ENCODE measurements around the gene PCBP3.

The PCBP3 gene

DNA sequence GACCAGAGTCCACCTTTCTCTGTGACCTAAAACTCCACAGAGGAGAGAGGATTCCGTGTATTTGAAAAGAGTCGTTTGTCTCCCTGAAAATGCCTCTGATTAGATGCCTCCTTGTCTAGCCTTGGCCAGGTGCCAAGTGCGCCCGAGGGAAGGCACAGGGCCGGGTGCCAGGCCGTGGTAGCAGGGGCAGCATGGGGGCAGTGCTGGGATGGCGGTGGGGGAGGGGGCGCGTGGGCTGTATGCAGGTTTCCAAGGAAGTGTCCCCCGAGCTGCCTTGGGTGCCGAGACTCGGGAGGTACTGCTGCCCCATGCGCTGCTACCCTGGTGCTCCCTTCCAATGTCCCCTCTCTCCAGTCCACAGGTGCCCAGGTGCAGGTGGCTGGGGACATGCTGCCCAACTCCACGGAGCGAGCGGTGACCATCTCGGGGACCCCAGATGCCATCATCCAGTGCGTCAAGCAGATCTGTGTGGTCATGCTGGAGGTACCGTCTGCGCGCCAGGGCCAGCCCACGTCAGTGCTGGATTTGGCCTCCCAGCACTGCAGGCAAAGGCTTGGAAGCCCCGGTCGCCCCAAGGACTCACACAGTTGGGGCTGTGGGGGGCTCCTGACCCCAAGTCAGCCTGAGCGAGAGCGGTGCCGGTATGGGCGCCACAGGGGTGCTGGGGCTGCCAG lies 267.2 kb downstream of the PCBP3 start:
- H3K27ac ChIP-seq: no peak overlapping the region
- no peak for DNase-seq (ENCODE audit: low read depth, low spot score)

DNA sequence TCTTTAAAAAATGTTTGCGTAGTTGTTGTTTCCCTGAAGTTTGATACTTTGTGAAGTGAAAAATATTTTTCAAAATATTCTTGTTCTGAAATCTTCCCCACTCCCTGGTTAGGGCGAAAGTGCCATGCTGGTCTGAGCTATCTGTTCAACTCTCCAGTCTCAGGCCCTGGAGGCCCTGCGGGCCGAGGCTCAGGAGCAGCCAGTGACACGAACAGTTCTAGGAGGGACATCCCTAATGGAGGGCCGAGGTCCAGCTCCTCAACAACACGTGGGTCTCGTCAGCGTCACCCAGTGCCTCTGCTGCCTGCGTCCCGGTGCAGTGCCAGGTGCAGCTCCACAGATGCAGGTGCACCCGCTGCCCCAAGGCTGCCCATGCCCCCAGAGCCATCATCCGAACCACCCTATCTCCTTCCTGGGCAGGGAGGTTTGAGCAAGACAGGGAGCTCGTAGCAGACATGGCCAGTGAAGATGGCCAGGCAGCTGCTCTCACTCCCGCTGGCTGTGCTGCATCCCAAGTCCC lies 268.3 kb downstream of the PCBP3 start:
- H3K27ac ChIP-seq: no peak overlapping the region
- DNase-seq (ENCODE audit: low read depth, low spot score): no peak

DNA sequence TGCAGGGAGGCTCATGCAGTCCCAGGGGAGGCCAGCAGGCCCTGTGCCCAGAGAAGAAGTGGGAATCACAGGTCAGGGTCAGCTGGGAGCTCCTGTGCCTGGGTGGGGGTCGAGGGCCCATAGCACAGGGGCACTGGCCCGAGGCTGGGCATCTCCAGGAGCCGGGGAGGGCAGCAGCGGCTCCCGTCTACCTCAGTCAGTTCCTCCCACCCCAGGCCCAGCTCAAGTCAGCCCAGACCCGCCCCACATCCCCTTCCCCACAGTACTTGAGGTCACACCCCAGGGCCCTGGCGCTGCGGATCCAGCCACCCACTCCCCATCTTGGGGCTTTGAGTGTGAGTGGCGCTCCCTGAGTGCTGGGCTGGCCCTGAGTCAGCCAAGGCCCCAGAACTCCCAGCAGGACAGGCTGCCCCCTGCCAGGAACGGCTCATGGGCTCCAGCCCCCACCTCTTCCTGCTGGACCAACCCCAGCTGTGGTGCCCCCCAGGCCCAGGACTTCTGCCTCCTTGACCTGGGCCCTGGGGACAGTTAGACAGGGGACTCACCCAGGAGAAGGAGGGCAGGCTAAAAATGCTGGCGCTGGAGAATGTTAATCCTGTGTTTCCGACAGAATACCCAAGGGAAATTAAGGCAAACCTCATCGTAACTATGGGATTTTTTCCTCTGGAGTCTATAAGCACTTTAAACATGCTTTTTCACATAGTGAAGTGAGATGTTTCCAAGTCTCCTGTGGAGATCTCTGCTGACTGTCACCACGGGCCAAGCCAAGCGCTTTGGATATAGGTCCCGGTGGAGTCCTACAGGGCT lies 269.3 kb downstream of the PCBP3 start:
- no peak overlapping the region for H3K27ac ChIP-seq
- no peak for DNase-seq (ENCODE audit: low read depth, low spot score)

DNA sequence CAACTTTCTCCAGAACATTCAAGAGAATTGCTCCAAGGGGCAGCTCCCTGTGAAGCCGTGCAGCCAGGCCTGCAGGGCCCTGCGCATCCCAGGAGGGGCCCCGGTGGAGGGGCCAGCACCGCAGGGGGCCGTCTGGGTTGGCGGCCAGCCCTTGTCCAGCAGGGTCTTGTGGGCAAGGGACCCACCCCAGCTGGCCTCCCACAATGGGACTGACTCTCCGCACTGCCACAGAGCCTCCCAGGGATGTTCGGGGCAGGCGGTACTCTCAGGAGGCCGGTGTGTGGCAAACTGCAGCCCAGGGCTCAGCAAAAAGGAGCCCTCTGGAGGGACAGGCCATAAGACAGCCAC lies 269.9 kb downstream of the PCBP3 start:
- no peak for DNase-seq (ENCODE audit: low read depth, low spot score)
- H3K27ac ChIP-seq: no peak overlapping the region

DNA sequence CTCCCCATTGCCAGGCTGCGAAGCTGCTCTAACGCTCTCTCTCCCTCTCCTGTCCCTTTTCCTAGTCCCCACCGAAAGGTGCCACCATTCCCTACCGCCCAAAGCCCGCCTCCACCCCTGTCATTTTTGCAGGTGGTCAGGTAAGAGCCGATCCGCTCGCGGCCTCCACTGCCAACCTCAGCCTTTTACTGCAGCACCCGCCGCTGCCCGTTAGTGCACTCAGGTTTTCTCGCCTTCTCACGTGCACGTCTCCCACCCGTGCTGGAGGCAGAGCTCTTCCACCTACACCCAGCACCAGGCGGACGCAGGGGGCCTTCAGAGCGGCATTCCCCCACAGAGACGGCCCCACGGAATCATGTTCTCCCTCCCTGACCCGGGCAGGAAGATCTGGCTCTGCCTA lies 270.4 kb downstream of the PCBP3 start:
- H3K27ac ChIP-seq: no peak overlapping the region
- no peak for DNase-seq (ENCODE audit: low read depth, low spot score)

DNA sequence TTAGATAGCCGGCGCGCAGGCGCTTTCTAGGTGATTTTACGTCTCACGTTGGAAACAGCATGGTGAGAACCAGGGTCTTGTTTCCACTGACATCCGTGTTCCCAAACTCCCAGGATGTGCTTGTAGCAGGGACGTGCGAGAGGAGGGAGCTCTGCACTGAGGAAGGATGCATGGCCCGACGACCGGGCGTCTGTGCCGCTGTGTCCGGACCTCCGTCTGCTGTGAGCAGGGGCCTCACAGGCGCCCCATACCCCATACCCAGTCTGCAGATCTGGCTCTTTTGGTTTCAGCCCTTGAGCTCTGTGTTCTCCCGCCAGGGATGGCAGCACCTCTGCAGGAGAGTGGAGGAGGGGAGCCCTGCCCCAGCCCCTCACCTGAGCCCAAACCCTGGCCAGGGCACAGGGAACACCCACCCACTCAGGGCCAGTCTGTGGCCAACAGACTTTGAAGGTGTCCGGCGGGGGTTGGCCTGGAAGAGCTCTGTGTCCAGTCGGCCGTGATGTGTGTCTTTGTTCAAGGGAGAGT lies 270.9 kb downstream of the PCBP3 start:
- DNase-seq (ENCODE audit: low read depth, low spot score): no peak

DNA sequence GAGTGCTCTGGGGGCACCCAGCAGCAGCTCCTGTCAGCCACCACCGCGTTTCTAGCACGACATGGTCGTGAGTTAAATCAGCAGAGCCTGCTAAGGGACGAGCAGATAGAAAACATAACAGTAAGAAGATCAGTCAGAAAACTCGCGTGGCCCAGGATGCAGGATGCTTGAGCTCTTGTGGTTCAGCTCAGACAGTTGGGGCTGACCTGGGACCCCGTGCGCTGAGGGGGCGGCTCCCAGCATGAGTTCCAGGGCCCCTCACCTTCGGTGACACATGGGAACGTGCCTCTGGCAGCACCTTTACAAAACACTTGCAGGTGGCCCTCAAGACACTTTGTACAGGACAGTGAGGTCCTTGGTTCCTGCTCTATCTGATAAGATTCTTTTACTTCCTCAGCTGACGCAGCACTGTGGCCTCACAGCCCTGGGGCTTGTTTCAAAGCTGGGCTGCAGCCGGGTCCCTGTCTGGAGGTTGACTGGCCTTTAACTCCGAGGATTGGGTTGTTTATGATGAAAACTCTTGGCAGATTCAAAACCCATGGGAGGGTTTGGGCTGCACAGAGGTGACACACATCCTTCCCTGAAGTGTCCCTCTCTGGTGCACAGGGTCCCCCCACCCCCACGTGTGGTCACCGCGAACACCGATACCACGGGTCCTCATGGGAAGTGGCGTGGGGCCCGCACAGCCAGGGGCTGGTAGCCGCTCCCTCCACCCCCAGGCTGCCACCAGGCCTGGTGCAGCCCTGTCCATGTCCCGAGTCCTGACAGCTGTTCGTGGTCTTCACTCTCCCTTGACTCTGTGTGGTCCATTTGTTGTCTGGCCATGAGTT lies 272.7 kb downstream of the PCBP3 start:
- DNase-seq (ENCODE audit: low read depth, low spot score): no peak

More for the DNA sequence above, 270.9 kb downstream of the PCBP3 start:
- no peak overlapping the region for H3K27ac ChIP-seq

DNA sequence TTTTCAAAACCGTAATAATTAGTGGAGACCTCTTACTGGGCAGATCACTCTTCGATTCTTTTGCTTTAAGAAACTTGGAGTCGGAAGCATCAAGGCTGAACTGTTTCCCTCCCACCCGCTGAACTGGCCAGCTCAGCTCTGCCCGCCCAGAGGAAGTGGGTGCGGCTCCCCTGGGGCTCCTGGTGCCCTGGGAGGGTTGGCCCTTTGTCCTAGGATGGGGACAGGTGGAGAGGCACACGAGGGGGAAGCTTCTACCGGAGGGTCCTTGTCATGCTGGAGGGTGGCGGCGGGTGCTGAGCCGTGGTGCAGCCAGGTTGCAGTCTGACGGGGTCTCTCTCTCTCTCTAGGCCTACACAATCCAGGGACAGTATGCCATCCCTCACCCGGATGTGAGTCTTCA lies 273.7 kb downstream of the PCBP3 start:
- DNase-seq (ENCODE audit: low read depth, low spot score): no peak
- no peak overlapping the region for H3K27ac ChIP-seq

More for the DNA sequence above, 272.7 kb downstream of the PCBP3 start:
- no peak overlapping the region for H3K27ac ChIP-seq

DNA sequence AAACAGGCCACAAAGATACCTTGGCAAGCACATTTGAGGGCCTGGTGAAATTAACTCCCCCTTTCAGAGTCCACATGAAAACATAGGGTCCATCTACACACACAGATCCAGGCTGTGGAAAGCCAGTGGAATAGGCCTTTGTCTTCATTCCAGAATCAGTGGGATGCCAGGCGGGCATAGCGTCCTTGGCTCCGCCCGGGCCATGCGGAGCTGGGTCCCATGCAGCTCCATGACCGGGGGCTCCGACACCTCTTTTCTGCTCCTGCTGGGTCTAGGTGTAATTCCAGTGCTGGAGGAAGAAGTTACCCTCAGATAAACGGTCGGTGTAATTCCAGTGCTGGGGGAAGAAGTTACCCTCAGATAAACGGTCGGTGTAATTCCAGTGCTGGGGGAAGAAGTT lies 274.5 kb downstream of the PCBP3 start:
- no peak overlapping the region for H3K27ac ChIP-seq
- no peak for DNase-seq (ENCODE audit: low read depth, low spot score)

DNA sequence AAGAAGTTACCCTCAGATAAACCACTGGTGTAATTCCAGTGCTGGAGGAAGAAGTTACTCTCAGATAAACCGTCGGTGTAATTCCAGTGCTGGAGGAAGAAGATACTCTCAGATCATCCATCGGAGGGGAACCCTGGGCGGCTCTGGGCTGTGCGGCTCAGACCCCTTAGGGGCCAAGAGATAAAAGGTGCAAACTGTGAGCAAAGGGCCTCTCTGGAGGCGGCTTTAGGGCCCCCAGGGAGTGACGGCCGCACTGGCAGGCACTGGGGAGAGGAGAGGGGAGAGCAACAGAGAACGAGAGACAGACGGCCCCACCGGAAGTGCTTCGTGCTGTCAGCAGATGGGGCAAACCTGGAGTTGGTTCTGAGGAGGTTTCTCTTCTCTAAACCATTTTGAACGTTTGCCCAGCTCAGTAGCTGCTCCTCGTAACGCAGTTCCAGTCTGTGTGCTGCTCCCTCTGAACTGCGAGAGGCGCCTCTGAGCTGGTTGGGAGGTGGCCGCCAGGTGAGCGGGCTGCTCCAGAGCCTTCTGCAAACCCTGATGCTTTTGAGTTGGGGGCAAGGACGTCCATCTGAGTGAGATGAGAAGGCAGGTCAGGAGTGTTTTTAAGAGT lies 275.4 kb downstream of the PCBP3 start:
- H3K27ac ChIP-seq: no peak overlapping the region
- no peak for DNase-seq (ENCODE audit: low read depth, low spot score)

DNA sequence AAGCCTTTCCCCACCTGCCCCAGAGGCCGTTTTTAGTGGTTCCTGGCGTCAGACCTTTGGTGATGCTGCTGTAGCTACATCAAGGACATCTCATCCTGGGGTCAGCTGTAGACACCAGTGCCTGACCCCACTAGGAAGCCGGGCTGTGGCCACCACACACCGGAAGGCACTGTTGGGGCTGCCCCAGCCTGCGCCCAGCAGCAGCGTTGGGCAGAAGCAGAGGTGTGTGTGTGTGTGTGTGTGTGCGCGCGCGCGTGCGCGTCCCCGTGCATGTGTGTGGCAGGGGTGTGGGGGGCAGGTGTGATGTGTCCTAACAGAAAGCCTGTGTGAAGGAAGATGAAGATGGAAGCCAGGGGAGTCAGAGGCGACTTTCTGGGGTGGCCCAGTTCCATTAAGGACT lies 276.1 kb downstream of the PCBP3 start:
- no peak overlapping the region for H3K27ac ChIP-seq
- DNase-seq (ENCODE audit: low read depth, low spot score): no peak

DNA sequence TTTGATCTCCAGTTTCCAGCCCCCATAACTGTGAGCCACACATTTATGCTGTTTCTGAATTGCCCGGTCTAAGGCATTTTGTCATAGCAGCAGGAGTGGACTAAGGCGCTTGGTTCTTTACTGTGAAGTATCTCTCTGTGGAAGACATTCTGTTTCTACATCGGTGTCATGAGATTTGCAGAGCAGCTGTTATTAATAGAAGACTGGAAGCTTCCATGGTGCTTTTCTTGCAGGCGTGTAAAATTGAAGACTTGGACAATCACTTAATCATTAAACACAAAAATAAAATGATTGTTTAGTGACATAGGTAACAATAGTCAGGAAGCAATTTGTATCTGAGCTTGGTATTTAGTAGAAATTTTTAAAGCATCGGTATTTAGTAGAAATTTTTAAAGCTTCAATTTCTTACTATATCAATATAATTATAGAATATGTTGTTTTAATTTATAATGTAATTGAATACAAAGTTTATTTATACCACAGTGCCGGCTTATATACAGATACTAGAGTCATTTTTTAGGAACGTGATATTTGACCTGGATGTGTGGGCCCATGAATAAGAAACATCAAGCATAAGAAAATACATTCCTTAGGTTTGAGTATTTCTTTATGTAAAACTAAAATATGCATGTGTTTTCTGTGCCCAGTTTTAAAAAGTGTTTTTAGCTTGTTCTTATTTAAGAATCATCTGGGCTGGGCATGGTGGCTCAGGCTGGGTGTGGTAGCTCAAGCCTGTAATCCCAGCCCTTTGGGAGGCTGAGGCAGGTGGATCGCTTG lies 277.5 kb downstream of the PCBP3 start:
- DNase-seq (ENCODE audit: low read depth, low spot score): no peak
- no peak overlapping the region for H3K27ac ChIP-seq

DNA sequence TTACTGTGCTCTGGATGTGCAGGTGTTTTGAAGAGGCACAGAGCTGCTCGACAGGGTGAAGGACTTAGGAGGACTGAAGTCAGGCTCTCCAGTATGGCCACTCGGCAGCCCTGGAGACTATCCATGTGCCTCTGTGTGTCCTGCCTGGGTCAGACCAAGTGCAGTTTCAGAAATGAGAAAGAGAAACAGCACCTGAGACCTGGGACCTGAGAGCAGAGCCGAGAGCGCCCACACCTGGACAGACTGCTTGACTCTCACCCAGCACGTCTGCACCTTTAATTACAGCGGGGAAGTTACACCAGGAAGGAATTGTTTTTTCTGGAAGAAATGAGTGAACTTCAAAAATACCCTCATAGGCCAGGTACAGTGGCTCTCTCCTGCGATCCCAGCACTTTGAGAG lies 278.4 kb downstream of the PCBP3 start:
- H3K27ac ChIP-seq: no peak overlapping the region
- no peak for DNase-seq (ENCODE audit: low read depth, low spot score)

DNA sequence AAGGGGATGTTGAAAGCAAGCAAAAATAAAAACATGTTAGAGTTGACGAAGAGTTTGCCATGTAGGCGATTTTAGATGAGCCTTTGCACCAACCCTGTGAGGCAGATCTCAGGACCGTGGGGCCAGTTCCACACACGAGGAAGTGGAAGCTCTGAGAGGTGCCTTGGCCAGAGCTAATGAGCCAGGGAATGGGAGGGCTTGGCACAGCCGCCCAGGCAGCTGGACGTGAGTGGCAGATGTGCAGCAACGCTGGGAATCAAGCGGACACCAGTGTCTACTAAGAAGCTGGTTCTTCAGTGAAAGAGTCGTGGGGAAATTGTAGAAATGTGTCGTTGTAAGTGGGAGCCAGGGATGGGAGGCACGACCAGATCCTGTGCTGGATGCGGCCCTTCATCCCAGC lies 279.1 kb downstream of the PCBP3 start:
- DNase-seq (ENCODE audit: low read depth, low spot score): no peak
- no peak overlapping the region for H3K27ac ChIP-seq

DNA sequence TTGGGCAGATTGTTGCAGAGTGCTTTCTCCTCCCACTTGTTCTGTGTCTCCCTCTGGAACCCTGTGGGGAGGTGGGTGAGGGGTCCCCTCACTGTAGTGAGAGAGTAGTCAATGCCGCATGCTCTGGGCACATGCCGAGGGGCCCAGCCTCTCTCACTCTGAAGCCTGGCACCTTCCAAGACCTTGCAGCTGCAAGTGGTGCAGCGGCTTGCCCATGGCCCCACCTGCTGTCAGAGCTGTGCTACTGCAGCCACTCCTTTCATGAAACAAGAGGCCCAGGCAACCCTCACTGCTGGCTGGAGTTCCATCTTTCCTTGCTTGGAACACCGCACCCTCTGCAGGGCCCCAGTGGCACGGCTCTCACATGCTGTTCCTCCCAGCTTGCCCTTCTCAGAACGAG lies 279.6 kb downstream of the PCBP3 start:
- no peak overlapping the region for H3K27ac ChIP-seq
- no peak for DNase-seq (ENCODE audit: low read depth, low spot score)

DNA sequence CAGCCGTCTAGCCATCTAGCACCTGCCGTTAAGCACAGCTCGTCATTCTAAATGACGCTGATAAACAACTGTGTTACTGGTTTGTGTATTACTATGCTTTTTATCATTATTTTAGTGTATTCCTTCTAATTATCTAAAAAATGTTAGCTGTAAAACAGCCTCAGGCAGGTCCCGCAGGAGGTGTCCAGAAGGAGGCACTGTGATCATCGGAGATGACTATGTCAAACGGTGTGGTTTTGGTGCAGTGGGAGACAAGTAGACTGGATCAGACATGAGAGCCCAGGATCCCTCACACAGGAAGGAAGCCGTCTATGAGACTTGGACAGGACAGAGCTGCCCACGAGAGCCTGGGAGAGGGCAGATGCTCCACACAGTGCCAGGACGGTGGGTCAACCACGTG lies 282.8 kb downstream of the PCBP3 start:
- DNase-seq (ENCODE audit: low read depth, low spot score): no peak
- H3K27ac ChIP-seq: no peak overlapping the region

DNA sequence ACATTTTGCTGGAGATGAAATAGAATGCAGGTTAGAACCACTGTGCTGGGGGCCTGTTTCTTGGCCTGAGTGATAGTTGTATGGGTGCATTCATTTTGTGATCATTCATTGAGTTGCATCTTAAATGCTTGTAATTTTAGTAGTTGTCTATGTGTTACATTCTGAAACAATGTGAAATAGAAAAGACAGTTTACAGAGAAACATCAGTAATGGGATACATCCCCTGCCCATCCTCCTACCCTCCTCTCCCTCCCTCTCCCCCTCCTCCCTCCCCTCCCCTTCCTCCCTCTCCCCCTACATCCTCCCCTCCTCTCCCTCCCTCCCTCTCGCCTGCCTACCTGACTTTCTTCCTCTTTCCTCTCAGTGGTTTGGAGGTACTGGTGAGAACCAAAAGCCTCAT lies 283.5 kb downstream of the PCBP3 start:
- DNase-seq (ENCODE audit: low read depth, low spot score): no peak
- H3K27ac ChIP-seq: no peak overlapping the region

DNA sequence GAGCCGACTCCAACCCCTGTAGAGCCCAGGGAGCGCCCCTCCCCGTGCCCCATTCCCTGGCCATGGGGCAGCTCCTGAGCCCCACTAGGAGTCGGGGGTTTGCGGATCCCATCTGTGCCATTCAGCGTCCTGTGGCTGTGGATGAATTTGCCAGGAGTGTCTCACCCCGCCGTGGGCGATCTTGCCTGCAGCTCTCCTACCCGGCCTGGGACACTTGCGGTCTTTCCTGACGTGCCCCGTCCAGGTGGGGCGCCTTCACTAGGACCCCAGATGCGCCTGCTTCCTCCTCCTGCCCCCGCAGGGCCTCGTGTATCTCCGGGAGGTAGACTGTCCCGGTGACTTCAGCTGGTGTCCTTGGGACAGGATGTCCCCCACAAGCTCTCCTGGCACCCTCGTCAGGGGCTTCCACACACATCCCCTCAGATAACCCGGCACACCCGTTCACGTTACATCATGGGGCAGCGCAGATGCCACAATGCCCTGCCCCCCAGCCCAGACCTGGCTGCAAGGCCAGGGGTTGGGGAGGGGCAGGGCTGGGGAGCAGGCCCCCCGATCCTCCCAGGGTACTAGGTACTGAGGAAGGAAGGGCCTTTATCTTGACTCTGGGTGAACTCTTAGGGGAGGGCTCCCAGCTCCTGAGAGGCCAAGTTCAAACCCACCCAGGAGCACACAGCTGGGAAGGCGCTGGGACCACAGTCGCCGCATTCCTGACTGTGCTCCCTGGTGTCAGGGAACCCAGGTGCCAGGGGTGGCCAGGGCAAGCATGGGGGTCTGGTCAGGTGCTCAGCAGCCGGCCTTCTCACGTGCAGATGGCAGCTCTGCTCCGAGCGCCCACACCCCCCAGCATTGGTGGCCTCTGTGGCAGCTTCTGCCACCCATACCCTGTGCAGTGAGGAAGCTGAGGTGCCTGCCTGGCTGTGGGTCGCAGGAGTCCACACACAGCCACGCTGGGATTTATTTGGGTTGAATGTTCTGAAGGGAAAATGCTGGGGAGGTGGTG lies 284.6 kb downstream of the PCBP3 start:
- no peak overlapping the region for H3K27ac ChIP-seq

More for the DNA sequence above, 284.6 kb downstream of the PCBP3 start:
- no peak for DNase-seq (ENCODE audit: low read depth, low spot score)

All from epithelial cell of prostate (primary cell).